IMR-90 (cell line): Measurements from ENCODE around the gene HMX1. TPM values are rescaled to one million over a fixed set of nuclear protein-coding genes. Genes with fewer than 3 reads are reported as not detected.

Experiments used
- ATAC-seq: fragments of 200-7000 bp; cut with Tn5 transposase; 2 replicates; pipeline ENCODE4 v1.9.1; 2020; ENCODE audit warnings: low read depth, mild to moderate bottlenecking, moderate library complexity
- BruUV-seq: library from RNA; stranded (reverse); fragments of 400-500 nt; replicated peaks from 2 replicates; lab custom pipeline; 2021; lab: Mats Ljungman, UMichigan
- CTCF ChIA-PET: fragments of 300-600 bp; formaldehyde crosslinking; extraction: SDS; loops from one replicate; lab custom pipeline; 2021; ENCODE audit warnings: antibody characterized with exemption; lab: Yijun Ruan, JAX
- POLR2A ChIA-PET: fragments of 300-600 bp; sonication (Branson Sonifier 250); formaldehyde crosslinking; loops from one replicate; lab custom pipeline; 2022; ENCODE audit warnings: antibody characterized with exemption; ENCODE audit not compliant: unreplicated experiment; lab: Charles Lee
- DNase-seq: peaks from one replicate; pipeline ENCODE4 v3.0.0; 2013
- H2AFZ ChIP-seq: replicated peaks from 2 replicates; pipeline ENCODE3; 2013; ENCODE audit warnings: low read length, mild to moderate bottlenecking; ENCODE audit not compliant: poor library complexity
- H2AK5ac ChIP-seq: 2 replicates; pipeline ENCODE4 v1.6.1; 2013; ENCODE audit warnings: low read depth, low read length, inconsistent platforms
- H2AK9ac ChIP-seq: replicated peaks from 2 replicates; pipeline ENCODE3; 2013; ENCODE audit warnings: mild to moderate bottlenecking, low read depth, low read length, moderate library complexity; ENCODE audit not compliant: poor library complexity
- H2BK120ac ChIP-seq: 2 replicates; pipeline ENCODE4 v1.6.1; 2013; ENCODE audit warnings: low read depth, low read length, inconsistent platforms
- H2BK15ac ChIP-seq: 3 replicates; pipeline ENCODE4 v1.6.1; 2013; ENCODE audit warnings: low read depth, low read length, inconsistent platforms
- H2BK20ac ChIP-seq: 2 replicates; pipeline ENCODE4 v1.6.1; 2013; ENCODE audit warnings: low read depth, mild to moderate bottlenecking, inconsistent platforms, low read length, moderate library complexity
- H2BK5ac ChIP-seq: 2 replicates; pipeline ENCODE4 v1.6.1; 2013; ENCODE audit warnings: mild to moderate bottlenecking, low read depth, low read length, inconsistent platforms; ENCODE audit not compliant: poor library complexity, severe bottlenecking
- H3K14ac ChIP-seq: replicated peaks from 2 replicates; pipeline ENCODE4 v1.6.1; 2013; ENCODE audit warnings: low read depth, low read length, inconsistent platforms
- H3K18ac ChIP-seq: 2 replicates; pipeline ENCODE4 v1.6.1; 2013; ENCODE audit warnings: low read depth, low read length, control low read depth
- H3K23ac ChIP-seq: 2 replicates; pipeline ENCODE4 v1.6.1; 2013; ENCODE audit warnings: low read depth, low read length, inconsistent platforms
- H3K27ac ChIP-seq: 2 replicates; pipeline ENCODE4 v1.5.1; 2013; ENCODE audit warnings: mild to moderate bottlenecking, control low read depth, low read length; ENCODE audit not compliant: insufficient read depth
- H3K27me3 ChIP-seq: 2 replicates; pipeline ENCODE4 v1.6.1; 2013; ENCODE audit warnings: low read length; ENCODE audit not compliant: control insufficient read depth, insufficient read depth
- H3K36me3 ChIP-seq: 2 replicates; pipeline ENCODE4 v1.6.1; 2013; ENCODE audit warnings: low read length, mixed read lengths; ENCODE audit not compliant: control insufficient read depth, insufficient read depth
- H3K4ac ChIP-seq: 2 replicates; pipeline ENCODE4 v1.6.1; 2013; ENCODE audit warnings: low read depth, low read length, inconsistent platforms
- H3K4me1 ChIP-seq: 2 replicates; pipeline ENCODE4 v1.6.1; 2013; ENCODE audit warnings: low read length, mixed read lengths; ENCODE audit not compliant: control insufficient read depth, insufficient read depth
- H3K4me2 ChIP-seq: 2 replicates; pipeline ENCODE4 v1.6.1; 2013; ENCODE audit warnings: low read depth, mild to moderate bottlenecking, control low read depth, low read length, moderate library complexity
- H3K4me3 ChIP-seq: 2 replicates; pipeline ENCODE4 v1.5.1; 2013; ENCODE audit warnings: low read depth, mild to moderate bottlenecking, control low read depth, low read length, moderate library complexity; ENCODE audit not compliant: insufficient read depth
- H3K56ac ChIP-seq: 2 replicates; pipeline ENCODE4 v1.6.1; 2013; ENCODE audit warnings: low read length, inconsistent platforms; ENCODE audit not compliant: insufficient read depth; ENCODE audit errors: extremely low read depth
- H3K79me1 ChIP-seq, 2 experiments: 2 replicates each; pipeline ENCODE4 v1.6.1; 2013; ENCODE audit warnings: low read length in 2 of 2, inconsistent platforms in 1 of 2, low read depth in 1 of 2
- H3K9ac ChIP-seq: 2 replicates; pipeline ENCODE4 v1.6.1; 2013; ENCODE audit warnings: low read depth, low read length, control low read depth
- H3K9me1 ChIP-seq: 2 replicates; pipeline ENCODE4 v1.6.1; 2013; ENCODE audit warnings: low read length, inconsistent platforms; ENCODE audit not compliant: insufficient read depth
- H3K9me3 ChIP-seq: 2 replicates; pipeline ENCODE4 v1.6.1; 2013; ENCODE audit warnings: low read length; ENCODE audit not compliant: control insufficient read depth, insufficient read depth
- H4K20me1 ChIP-seq: 2 replicates; pipeline ENCODE4 v1.6.1; 2013; ENCODE audit warnings: low read length, inconsistent platforms; ENCODE audit not compliant: insufficient read depth
- H4K5ac ChIP-seq: 2 replicates; pipeline ENCODE4 v1.6.1; 2013; ENCODE audit warnings: mild to moderate bottlenecking, low read depth, low read length, control low read depth
- H4K8ac ChIP-seq, 2 experiments: 2 replicates each; pipeline ENCODE4 v1.6.1; 2013; ENCODE audit warnings: low read depth in 2 of 2, low read length in 2 of 2, control low read depth in 1 of 2, inconsistent platforms in 1 of 2
- H4K91ac ChIP-seq: 2 replicates; pipeline ENCODE4 v1.6.1; 2013; ENCODE audit warnings: low read depth, low read length, inconsistent platforms; ENCODE audit not compliant: insufficient read depth
- BHLHE40 ChIP-seq: fragments of 150-350 bp; IDR thresholded peaks from 2 replicates; pipeline ENCODE4 v1.6.1; 2016; ENCODE audit warnings: mild to moderate bottlenecking, low read depth, low read length
- CEBPB ChIP-seq: IDR thresholded peaks from 2 replicates; pipeline ENCODE4 v1.6.1; 2012; ENCODE audit warnings: low read depth, low read length, improper control_type of control experiment
- CHD1 ChIP-seq: IDR thresholded peaks from 2 replicates; pipeline ENCODE4 v1.6.1; 2012; ENCODE audit warnings: low read depth, low read length, improper control_type of control experiment
- FOS ChIP-seq: fragments of 150-350 bp; IDR thresholded peaks from 2 replicates; pipeline ENCODE4 v1.6.1; 2016; ENCODE audit warnings: low read depth, low read length
- MAFK ChIP-seq: IDR thresholded peaks from 2 replicates; pipeline ENCODE4 v1.6.1; 2012; ENCODE audit warnings: low read depth, low read length, improper control_type of control experiment
- MAZ ChIP-seq: IDR thresholded peaks from 2 replicates; pipeline ENCODE4 v1.6.1; 2012; ENCODE audit warnings: low read depth, mild to moderate bottlenecking, low read length, improper control_type of control experiment, moderate library complexity, borderline replicate concordance
- MXI1 ChIP-seq: IDR thresholded peaks from 2 replicates; pipeline ENCODE4 v1.6.1; 2012; ENCODE audit warnings: low read depth, mild to moderate bottlenecking, low read length, moderate library complexity, borderline replicate concordance
- NFE2L2 ChIP-seq: fragments of 150-350 bp; IDR thresholded peaks from 2 replicates; pipeline ENCODE4 v1.6.1; 2016; ENCODE audit warnings: low read depth, mild to moderate bottlenecking, low read length
- POLR2A ChIP-seq: IDR thresholded peaks from 2 replicates; pipeline ENCODE4 v1.6.1; 2012; ENCODE audit warnings: mild to moderate bottlenecking, low read depth, low read length
- RAD21 ChIP-seq: IDR thresholded peaks from 2 replicates; pipeline ENCODE4 v1.6.1; 2012; ENCODE audit warnings: low read length, improper control_type of control experiment
- RCOR1 ChIP-seq: IDR thresholded peaks from 2 replicates; pipeline ENCODE4 v1.6.1; 2012; ENCODE audit warnings: mild to moderate bottlenecking, low read length, improper control_type of control experiment; ENCODE audit not compliant: insufficient replicate concordance
- RFX5 ChIP-seq: IDR thresholded peaks from 2 replicates; pipeline ENCODE4 v1.8.0; 2012; ENCODE audit warnings: low read depth, mild to moderate bottlenecking, low read length, moderate library complexity
- SMC3 ChIP-seq: fragments of 150-350 bp; IDR thresholded peaks from 2 replicates; pipeline ENCODE4 v1.6.1; 2016; ENCODE audit warnings: low read depth, mild to moderate bottlenecking, antibody characterized with exemption, low read length, moderate library complexity
- WGBS, 2 experiments: methylation state at CpG; one replicate each; pipeline versions ENCODE4 v1.1.5 to v1.1.7; 2013; ENCODE audit warnings: missing lambda C conversion rate in 2 of 2; ENCODE audit not compliant: insufficient read length in 1 of 2; ENCODE audit errors: extremely low coverage in 2 of 2; 5-methylcytosine and 5-hydroxymethylcytosine counted together
- dilution Hi-C: fragments of 300-500 bp; cut with HindIII; formaldehyde crosslinking; loops from one replicate; pipeline ENCODE4 v1.14.3; 2018; ENCODE audit warnings: low sequenced_read_pairs; ENCODE audit not compliant: unreplicated experiment
- in situ Hi-C: fragments of 300-500 bp; cut with MboI; formaldehyde crosslinking; loops from 3 replicates; pipeline ENCODE4 v1.14.3; 2019; ENCODE audit warnings: low sequenced_read_pairs, inconsistent platforms, mixed read lengths
- intact Hi-C: fragments of 100-400 bp; cut with micrococcal nuclease; formaldehyde crosslinking; loops from 2 replicates; pipeline ENCODE4 v1.10.0; 2022
- polyA plus RNA-seq, 3 experiments: library from polyadenylated mRNA; depleted of rRNA; stranded (reverse); fragments of >200 nt; gene quantifications; 2 replicates each; pipeline ENCODE4 v1.2.3, GENCODE V29; 2012; ENCODE audit warnings: low replicate concordance in 1 of 3
- total RNA-seq: library from RNA; depleted of rRNA; stranded (reverse); fragments of >200 nt; gene quantifications from 2 replicates; pipeline ENCODE4 v1.2.3, GENCODE V29; 2012
- TF ChIP-seq, protein P1 (sequence below): fragments of 150-350 bp; IDR thresholded peaks from 2 replicates; pipeline ENCODE4 v1.6.1; 2016; ENCODE audit warnings: low read depth, mild to moderate bottlenecking, low read length, moderate library complexity, borderline replicate concordance
- TF ChIP-seq, protein P2 (sequence below): conservative IDR thresholded peaks from 2 replicates; pipeline ENCODE4 v1.5.1; 2012; ENCODE audit warnings: mild to moderate bottlenecking, low read depth, low read length, improper control_type of control experiment
- TF ChIP-seq, protein P3 (sequence below): fragments of 150-350 bp; IDR thresholded peaks from 2 replicates; pipeline ENCODE4 v1.6.1; 2017; ENCODE audit warnings: mild to moderate bottlenecking, antibody characterized with exemption, low read length, low read depth

HMX1 gene
- total and polyA plus RNA-seq, 2 of the 4 experiments (the other 2 are of a cell fraction): not detected

DNA sequence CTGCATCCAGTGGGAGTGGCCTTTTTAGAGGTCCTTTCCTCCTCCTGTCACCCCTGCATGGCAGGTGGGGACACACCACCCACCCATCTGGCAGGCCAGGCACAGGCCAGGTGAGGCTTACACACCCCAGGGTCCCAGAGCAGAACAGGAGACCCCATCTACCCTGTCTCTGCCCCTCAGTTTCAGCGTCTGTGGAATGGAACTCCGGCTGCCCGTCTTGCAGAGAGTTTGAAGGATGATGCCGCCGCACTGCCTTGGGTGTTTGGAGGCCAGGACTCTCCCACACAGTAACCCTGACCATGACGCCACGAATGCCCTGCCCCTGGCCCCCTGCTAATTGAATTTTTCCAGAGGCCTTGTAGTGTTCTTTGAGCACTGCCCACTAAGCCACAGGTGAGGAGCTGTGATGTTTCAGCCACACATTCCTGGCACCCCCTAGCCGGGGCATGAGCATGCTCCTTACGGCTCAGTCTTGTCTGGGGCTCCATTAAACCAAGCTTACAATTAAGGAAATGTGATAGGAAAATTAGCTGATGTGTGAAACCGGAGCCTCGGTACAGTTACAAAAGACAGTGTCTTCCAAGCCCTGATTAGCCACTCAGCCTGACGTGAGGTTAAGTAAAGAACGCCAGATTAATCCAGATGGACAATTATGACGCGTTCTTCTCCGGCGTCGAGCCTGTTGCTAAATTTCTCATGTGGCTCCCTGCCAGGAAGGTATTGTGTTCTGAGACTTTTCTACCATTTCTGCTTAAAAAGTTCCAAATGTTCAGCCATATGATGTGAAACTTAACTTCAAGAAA is 39.3 kb downstream of the HMX1 start:
- POLR2A ChIA-PET: no interaction called here

More for the DNA sequence above, 39.3 kb downstream of the HMX1 start:
- TF ChIP-seq POLR2A (no peak), RFX5 (no peak), MXI1 (no peak), RCOR1 (no peak), MAZ (no peak), FOS (no peak), SMC3 (no peak), RAD21 (no peak), MAFK (no peak), CHD1 (no peak), CEBPB (no peak), BHLHE40 (no peak), NFE2L2 (no peak)
- TF ChIP-seq, protein P1, sequence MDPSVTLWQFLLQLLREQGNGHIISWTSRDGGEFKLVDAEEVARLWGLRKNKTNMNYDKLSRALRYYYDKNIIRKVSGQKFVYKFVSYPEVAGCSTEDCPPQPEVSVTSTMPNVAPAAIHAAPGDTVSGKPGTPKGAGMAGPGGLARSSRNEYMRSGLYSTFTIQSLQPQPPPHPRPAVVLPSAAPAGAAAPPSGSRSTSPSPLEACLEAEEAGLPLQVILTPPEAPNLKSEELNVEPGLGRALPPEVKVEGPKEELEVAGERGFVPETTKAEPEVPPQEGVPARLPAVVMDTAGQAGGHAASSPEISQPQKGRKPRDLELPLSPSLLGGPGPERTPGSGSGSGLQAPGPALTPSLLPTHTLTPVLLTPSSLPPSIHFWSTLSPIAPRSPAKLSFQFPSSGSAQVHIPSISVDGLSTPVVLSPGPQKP: no peak
- TF ChIP-seq, protein P2, sequence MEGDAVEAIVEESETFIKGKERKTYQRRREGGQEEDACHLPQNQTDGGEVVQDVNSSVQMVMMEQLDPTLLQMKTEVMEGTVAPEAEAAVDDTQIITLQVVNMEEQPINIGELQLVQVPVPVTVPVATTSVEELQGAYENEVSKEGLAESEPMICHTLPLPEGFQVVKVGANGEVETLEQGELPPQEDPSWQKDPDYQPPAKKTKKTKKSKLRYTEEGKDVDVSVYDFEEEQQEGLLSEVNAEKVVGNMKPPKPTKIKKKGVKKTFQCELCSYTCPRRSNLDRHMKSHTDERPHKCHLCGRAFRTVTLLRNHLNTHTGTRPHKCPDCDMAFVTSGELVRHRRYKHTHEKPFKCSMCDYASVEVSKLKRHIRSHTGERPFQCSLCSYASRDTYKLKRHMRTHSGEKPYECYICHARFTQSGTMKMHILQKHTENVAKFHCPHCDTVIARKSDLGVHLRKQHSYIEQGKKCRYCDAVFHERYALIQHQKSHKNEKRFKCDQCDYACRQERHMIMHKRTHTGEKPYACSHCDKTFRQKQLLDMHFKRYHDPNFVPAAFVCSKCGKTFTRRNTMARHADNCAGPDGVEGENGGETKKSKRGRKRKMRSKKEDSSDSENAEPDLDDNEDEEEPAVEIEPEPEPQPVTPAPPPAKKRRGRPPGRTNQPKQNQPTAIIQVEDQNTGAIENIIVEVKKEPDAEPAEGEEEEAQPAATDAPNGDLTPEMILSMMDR: no peak
- TF ChIP-seq, protein P3, sequence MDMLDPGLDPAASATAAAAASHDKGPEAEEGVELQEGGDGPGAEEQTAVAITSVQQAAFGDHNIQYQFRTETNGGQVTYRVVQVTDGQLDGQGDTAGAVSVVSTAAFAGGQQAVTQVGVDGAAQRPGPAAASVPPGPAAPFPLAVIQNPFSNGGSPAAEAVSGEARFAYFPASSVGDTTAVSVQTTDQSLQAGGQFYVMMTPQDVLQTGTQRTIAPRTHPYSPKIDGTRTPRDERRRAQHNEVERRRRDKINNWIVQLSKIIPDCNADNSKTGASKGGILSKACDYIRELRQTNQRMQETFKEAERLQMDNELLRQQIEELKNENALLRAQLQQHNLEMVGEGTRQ: no peak
- intact Hi-C loops (no loop called here), in situ Hi-C loops (no loop called here), dilution Hi-C loops (no loop called here)
- CTCF ChIA-PET: no interaction called here
- Histone ChIP-seq H2AFZ (no peak overlapping the region), H3K18ac (no peak overlapping the region), H2BK20ac (no peak overlapping the region), H2AK9ac (no peak overlapping the region), H3K9ac (no peak overlapping the region), H3K4me1 (no peaks in the 10 kb centered on the region), H4K5ac (no peak overlapping the region), H3K23ac (no peak overlapping the region), H2BK15ac (no peak overlapping the region), H3K79me1 (no peaks in the 10 kb centered on the region), H2AK5ac (no peak overlapping the region), H4K8ac (no peak overlapping the region), H2BK120ac (no peak overlapping the region), H3K9me3 (peaks cover 2% of the 10 kb centered on the region), H3K4ac (no peak overlapping the region), H3K14ac (no peak overlapping the region), H3K27ac (no peak overlapping the region), H3K9me1 (no peaks in the 10 kb centered on the region), H3K4me3 (no peak overlapping the region), H3K27me3 (no peaks in the 10 kb centered on the region), H3K36me3 (no peaks in the 10 kb centered on the region), H3K4me2 (no peak overlapping the region), H4K91ac (no peak overlapping the region), H3K56ac (no peak overlapping the region), H2BK5ac (no peak overlapping the region), H4K20me1 (no peaks in the 10 kb centered on the region)
- no peak for ATAC-seq
- DNase-seq: no peak
- 35% methylated on average over 8 of the region's 18 CpGs; no CpG with 5 or more reads in 1 of the 2 experiments for WGBS, 2 experiments
- no TSS peak for BruUV-seq
